Thyroid gland (tissue), 4 donors: ENCODE data around the gene SLC3A2. TPM values are rescaled to one million over a fixed set of nuclear protein-coding genes. Genes with fewer than 3 reads are reported as not detected.

ENCODE experiments used
- DNase-seq, 2 donors: peaks; one replicate each; pipeline ENCODE4 v3.0.0-alpha.2; 2019
- H3K27ac ChIP-seq, 3 donors: fragments of 200-600 bp; sonication (generic); 1 replicate in 2 of 3; 2 replicates in 1 of 3; pipeline ENCODE4 v1.5.1; 2016 to 2019; ENCODE audit warnings: mild to moderate bottlenecking in 1 of 3, moderate library complexity in 1 of 3
- H3K27me3 ChIP-seq: fragments of 200-600 bp; sonication (generic); one replicate; pipeline ENCODE4 v1.5.1; 2019
- H3K36me3 ChIP-seq, 2 donors: fragments of 200-600 bp; sonication (generic); one replicate each; pipeline ENCODE4 v1.5.1; 2016 to 2019
- H3K4me1 ChIP-seq, 2 donors: fragments of 200-600 bp; sonication (generic); one replicate each; pipeline ENCODE4 v1.5.1; 2017 to 2019
- H3K4me3 ChIP-seq, 3 donors: fragments of 200-600 bp; sonication (generic); replicated peaks in 1 of 3; 1 replicate in 2 of 3; 2 replicates in 1 of 3; pipeline ENCODE4 v1.5.1; 2016; ENCODE audit warnings: mild to moderate bottlenecking in 1 of 3
- H3K9me3 ChIP-seq: fragments of 200-600 bp; sonication (generic); one replicate; pipeline ENCODE4 v1.5.1; 2017
- POLR2A ChIP-seq, 2 donors: fragments of 450-650 bp; IDR thresholded peaks; one replicate each; pipeline ENCODE4 v1.6.1; 2017; ENCODE audit warnings: antibody characterized with exemption in 2 of 2, mild to moderate bottlenecking in 2 of 2, moderate library complexity in 1 of 2
- WGBS, 2 donors: methylation state at CpG; one replicate each; pipeline ENCODE4 v1.1.5; 2017; 5-methylcytosine and 5-hydroxymethylcytosine counted together
- intact Hi-C: fragments of 100-400 bp; cut with DNase I; formaldehyde crosslinking; loops from one replicate; pipeline ENCODE4 v1.15.1; 2023
- total RNA-seq, 4 donors: library from RNA; depleted of rRNA; stranded (reverse); fragments of >200 nt; gene quantifications; one replicate each; pipeline ENCODE4 v1.2.3, GENCODE V29; 2016
- TF ChIP-seq, protein P1 (sequence below), 6 experiments: fragments of 200-600 bp in 3 of 6; fragments of 450-650 bp in 3 of 6; sonication (generic) in 3 of 6; IDR thresholded peaks; one replicate each; pipeline ENCODE4 v1.5.1; 2016 to 2019; ENCODE audit warnings: antibody characterized with exemption in 6 of 6, mild to moderate bottlenecking in 2 of 6, inconsistent platforms in 1 of 6, moderate library complexity in 1 of 6

SLC3A2 gene
- total RNA-seq, 4 donors from 2014 or later, result 145 to 295 (median 159) TPM

DNA sequence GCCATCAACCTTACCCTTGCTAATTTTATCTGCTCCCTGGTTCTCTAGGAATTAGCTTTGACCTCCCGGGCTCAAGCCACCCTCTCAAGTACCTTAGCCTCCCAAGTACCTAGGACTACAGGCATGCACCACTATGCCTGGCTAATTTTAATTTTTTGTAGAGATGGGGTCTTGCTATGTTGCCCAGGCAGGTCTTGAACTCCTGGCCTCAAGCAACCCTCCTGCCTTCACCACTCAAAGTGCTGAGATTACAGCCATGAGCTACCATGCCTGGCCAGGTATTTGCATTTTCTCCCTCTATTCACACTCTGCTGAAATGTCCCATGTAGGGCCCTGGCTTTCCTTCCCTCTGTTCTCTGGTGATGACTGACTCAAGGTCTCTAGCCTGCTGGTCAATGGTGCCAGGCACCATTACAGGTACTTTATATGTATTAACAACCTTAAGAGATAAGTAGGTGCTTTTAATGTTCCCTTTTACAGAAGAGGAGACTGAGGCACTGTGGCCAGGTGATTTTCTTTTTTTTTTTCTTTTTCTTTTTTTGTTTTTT, 32.9 kb upstream of the SLC3A2 start:
- intact Hi-C loops, result no loop called here
- TF ChIP-seq, protein P1, sequence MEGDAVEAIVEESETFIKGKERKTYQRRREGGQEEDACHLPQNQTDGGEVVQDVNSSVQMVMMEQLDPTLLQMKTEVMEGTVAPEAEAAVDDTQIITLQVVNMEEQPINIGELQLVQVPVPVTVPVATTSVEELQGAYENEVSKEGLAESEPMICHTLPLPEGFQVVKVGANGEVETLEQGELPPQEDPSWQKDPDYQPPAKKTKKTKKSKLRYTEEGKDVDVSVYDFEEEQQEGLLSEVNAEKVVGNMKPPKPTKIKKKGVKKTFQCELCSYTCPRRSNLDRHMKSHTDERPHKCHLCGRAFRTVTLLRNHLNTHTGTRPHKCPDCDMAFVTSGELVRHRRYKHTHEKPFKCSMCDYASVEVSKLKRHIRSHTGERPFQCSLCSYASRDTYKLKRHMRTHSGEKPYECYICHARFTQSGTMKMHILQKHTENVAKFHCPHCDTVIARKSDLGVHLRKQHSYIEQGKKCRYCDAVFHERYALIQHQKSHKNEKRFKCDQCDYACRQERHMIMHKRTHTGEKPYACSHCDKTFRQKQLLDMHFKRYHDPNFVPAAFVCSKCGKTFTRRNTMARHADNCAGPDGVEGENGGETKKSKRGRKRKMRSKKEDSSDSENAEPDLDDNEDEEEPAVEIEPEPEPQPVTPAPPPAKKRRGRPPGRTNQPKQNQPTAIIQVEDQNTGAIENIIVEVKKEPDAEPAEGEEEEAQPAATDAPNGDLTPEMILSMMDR (IDR thresholded peaks at IDR 0.05), result no peak
- no peak for TF ChIP-seq POLR2A (IDR thresholded peaks at IDR 0.05)
- H3K27me3 ChIP-seq, result no peaks in the 10 kb centered on the region
- H3K27ac ChIP-seq, result no peak overlapping the region
- no peaks in the 10 kb centered on the region for H3K4me1 ChIP-seq
- H3K4me3 ChIP-seq, result no peak overlapping the region
- no peaks in the 10 kb centered on the region for H3K9me3 ChIP-seq
- peaks cover 12 to 15% of the 10 kb centered on the region in 2 donors for H3K36me3 ChIP-seq
- no peak for DNase-seq
- 86 to 94% methylated on average over 1 of the region's 1 CpG for WGBS, 2 donors

DNA sequence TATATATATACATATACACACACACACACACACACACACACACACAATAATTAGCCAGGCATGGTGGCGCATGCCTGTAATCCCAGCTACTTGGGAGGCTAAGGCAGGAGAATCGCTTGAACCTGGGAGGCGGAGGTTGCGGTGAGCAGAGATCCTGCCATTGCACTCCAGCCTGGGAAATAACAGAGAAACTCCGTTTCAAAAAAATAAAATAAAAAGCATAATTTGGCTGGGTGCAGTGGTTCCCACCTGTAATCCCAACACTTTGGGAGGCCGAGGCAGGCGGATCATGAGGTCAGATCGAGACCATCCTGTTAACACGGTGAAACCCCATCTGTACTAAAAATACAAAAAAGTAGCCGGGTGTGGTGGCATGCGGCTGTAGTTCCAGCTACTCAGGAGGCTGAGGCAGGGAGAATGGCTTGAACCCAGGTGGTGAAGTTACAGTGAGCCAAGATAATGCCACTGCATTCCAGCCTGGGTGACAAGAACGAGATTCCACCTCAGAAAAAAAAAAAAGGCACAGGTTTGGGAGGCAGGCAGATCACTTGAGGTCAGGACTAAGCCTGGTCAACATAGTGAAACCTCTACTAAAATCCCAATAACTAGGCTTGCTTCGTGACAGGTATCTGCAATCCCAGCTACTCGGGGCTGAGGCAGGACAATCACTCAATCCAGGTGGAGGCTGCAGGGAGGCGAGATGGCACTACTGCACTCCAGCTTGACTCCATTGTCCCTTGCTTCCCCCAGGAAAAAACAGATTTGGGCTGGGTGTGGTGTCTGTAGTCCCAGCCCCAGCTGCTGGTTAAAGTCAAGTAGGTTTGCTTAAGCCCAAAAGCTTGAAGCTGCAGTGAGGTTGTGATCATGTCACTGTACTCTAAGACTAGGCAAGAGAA, 29.5 kb upstream of the SLC3A2 start:
- Histone ChIP-seq H3K36me3 (peaks cover 25 to 26% of the 10 kb centered on the region in 2 donors), H3K27ac (no peak overlapping the region), H3K9me3 (no peaks in the 10 kb centered on the region), H3K4me3 (no peak overlapping the region), H3K4me1 (peaks cover 11 to 14% of the 10 kb centered on the region in 2 donors), H3K27me3 (no peaks in the 10 kb centered on the region)
- DNase-seq, result no peak
- intact Hi-C loops, result no loop called here
- no peak for TF ChIP-seq POLR2A (IDR thresholded peaks at IDR 0.05)
- TF ChIP-seq, protein P1 (IDR thresholded peaks at IDR 0.05), result no peak
- 70 to 75% methylated on average over 14 of the region's 15 CpGs for WGBS, 2 donors

DNA sequence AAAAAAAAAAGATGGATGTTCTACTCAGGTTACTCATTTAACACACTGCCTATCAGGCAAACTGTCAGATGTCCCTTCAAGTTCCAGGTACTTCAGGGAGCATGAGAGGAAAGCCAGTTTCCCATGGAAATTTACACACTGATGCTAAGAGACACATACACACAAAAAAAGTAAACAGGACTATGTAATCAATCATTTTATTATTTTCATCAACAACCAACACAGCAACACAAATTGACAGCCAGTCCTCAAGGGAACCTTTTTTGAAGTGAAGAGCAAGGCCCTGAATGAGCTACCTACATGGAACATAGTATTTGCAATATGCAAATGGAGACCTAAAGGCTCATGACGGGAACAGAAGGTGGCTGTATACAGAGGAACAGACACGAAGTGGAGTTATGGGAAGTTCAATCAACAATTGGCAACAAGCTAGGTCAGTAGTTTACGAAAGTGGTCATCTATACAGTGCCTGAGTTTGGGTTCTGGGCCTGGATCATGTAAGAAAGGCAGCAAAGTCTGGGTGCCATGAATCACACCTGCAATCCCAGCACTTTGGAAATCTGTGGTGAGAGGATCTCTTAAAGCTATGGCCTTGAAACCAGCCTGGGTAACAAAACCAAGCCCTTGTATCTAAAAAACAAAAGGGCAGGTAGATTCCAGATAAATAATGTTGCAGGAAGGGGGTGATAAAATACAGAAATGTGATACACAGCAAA, 28.7 kb upstream of the SLC3A2 start:
- Histone ChIP-seq H3K27me3 (no peaks in the 10 kb centered on the region), H3K9me3 (no peaks in the 10 kb centered on the region), H3K36me3 (peaks cover 25 to 26% of the 10 kb centered on the region in 2 donors), H3K4me3 (no peak overlapping the region), H3K4me1 (peaks cover 11 to 20% of the 10 kb centered on the region in 2 donors), H3K27ac (no peak overlapping the region)
- intact Hi-C loops, result no loop called here
- no peak for DNase-seq
- 55 to 74% methylated on average over 3 of the region's 3 CpGs for WGBS, 2 donors
- TF ChIP-seq, protein P1 (IDR thresholded peaks at IDR 0.05), result no peak
- no peak for TF ChIP-seq POLR2A (IDR thresholded peaks at IDR 0.05)

DNA sequence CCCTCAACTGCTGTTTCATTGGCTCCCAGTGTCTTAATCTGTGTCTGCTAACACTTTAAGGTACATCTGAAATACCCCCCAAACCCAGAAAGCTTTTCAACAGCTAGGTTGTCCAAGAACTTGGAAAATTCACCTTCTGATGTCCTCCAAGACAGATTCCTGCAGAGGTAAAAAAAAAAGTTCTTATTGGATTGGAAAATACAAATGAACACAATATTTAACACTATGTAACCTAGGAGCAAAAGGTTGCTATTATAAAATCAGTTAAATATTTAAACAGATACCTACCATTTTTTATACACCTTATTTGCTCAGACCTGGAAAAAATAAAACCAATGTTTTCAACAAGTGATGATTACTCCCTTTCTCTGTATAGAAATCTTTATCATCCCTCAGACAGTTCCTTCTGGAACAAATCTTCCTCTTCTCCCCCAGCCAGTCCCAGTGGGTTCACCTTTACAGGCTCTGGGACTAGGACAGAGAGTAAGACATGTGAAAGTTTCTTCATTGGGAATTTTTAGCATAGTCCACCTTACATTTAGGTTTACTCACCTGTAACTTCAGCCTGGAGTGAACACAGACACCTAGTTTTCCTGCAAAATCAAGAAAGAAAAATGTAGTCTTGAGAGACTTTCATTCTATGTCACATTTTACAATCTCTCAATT, 28.0 kb upstream of the SLC3A2 start:
- Histone ChIP-seq H3K4me1 (peaks cover 11 to 20% of the 10 kb centered on the region in 2 donors), H3K27ac (no peak overlapping the region), H3K9me3 (no peaks in the 10 kb centered on the region), H3K27me3 (no peaks in the 10 kb centered on the region), H3K4me3 (no peak overlapping the region), H3K36me3 (peaks cover 25 to 26% of the 10 kb centered on the region in 2 donors)
- TF ChIP-seq, protein P1 (IDR thresholded peaks at IDR 0.05), result no peak
- TF ChIP-seq POLR2A (IDR thresholded peaks at IDR 0.05), result no peak
- intact Hi-C loops, result no loop called here
- no peak for DNase-seq
